Endothelial cell of umbilical vein (primary cell): ENCODE results near the gene ANGEL2. TPM values are rescaled to one million over a fixed set of nuclear protein-coding genes. Genes with fewer than 3 reads are reported as not detected.

Experiments
- BruUV-seq: library from RNA; stranded (reverse); fragments of 400-500 nt; replicated peaks from 2 replicates; lab custom pipeline; 2021; lab: Mats Ljungman, UMichigan
- CTCF ChIA-PET: fragments of 300-600, 350-600 bp; sonication (Branson Sonifier 250); formaldehyde crosslinking; loops from one replicate; lab custom pipeline; 2021; ENCODE audit warnings: antibody characterized with exemption, inconsistent platforms; lab: Charles Lee
- POLR2A ChIA-PET: fragments of 300-600, 350-600 bp; sonication (Branson Sonifier 250); formaldehyde crosslinking; loops from one replicate; lab custom pipeline; 2021; ENCODE audit warnings: antibody characterized with exemption, inconsistent platforms; lab: Charles Lee
- DNase-seq: peaks from one replicate; pipeline ENCODE4 v3.0.0-alpha.2; 2011; ENCODE audit warnings: low read depth, low spot score
- FAIRE-seq: peaks from 2 replicates; lab custom pipeline; 2011; peaks lifted over from hg19 to GRCh38; lab: Jason Lieb, UNC
- H2AFZ ChIP-seq: 2 replicates; pipeline ENCODE4 v1.6.0; 2012; ENCODE audit warnings: low read depth, low read length, control low read depth, inconsistent platforms
- H3K27ac ChIP-seq: 2 replicates; pipeline ENCODE4 v1.5.1; 2011; ENCODE audit warnings: low read depth, mild to moderate bottlenecking, control low read depth, low read length, moderate library complexity; ENCODE audit not compliant: insufficient read depth
- H3K27me3 ChIP-seq, 2 experiments: 2 replicates each; pipeline versions ENCODE4 v1.6.0 to v1.6.1; 2011; ENCODE audit warnings: low read length in 2 of 2, mixed read lengths in 1 of 2; ENCODE audit not compliant: control insufficient read depth in 2 of 2, insufficient read depth in 2 of 2
- H3K36me3 ChIP-seq, 2 experiments: 2 replicates in 1 of 2; 3 replicates in 1 of 2; pipeline ENCODE4 v1.5.1; 2011; ENCODE audit warnings: low read length in 2 of 2, mild to moderate bottlenecking in 1 of 2, moderate library complexity in 1 of 2; ENCODE audit not compliant: control insufficient read depth in 2 of 2, insufficient read depth in 2 of 2; ENCODE audit errors: extremely low read depth in 1 of 2
- H3K4me1 ChIP-seq: 3 replicates; pipeline ENCODE4 v1.5.1; 2011; ENCODE audit warnings: mild to moderate bottlenecking, low read length; ENCODE audit not compliant: control insufficient read depth, insufficient read depth; ENCODE audit errors: extremely low read depth
- H3K4me2 ChIP-seq: 2 replicates; pipeline ENCODE4 v1.6.1; 2011; ENCODE audit warnings: low read length, control low read depth, mixed read lengths; ENCODE audit not compliant: insufficient read depth
- H3K4me3 ChIP-seq, 3 experiments: fragments of 200-600 bp in 1 of 3; sonication (generic), shearing (Covaris generic) in 1 of 3; replicated peaks in 1 of 3; 2 replicates each; pipeline ENCODE4 v1.5.1; 2011 to 2016; ENCODE audit warnings: control low read depth in 3 of 3, low read length in 3 of 3, mild to moderate bottlenecking in 2 of 3, inconsistent platforms in 1 of 3, low read depth in 1 of 3, moderate library complexity in 1 of 3; ENCODE audit not compliant: insufficient read depth in 1 of 3
- H3K79me2 ChIP-seq: 2 replicates; pipeline ENCODE4 v1.6.0; 2012; ENCODE audit warnings: low read length, inconsistent platforms; ENCODE audit not compliant: control insufficient read depth, insufficient read depth
- H3K9ac ChIP-seq: replicated peaks from 2 replicates; pipeline ENCODE3; 2011; ENCODE audit warnings: low read length, control low read depth; ENCODE audit not compliant: insufficient read depth; ENCODE audit errors: extremely low read depth
- H3K9me1 ChIP-seq: replicated peaks from 3 replicates; pipeline ENCODE4 v1.6.0; 2011; ENCODE audit warnings: mild to moderate bottlenecking, low read length; ENCODE audit not compliant: control insufficient read depth, insufficient read depth; ENCODE audit errors: extremely low read depth
- H3K9me3 ChIP-seq: replicated peaks from 2 replicates; pipeline ENCODE4 v1.5.1; 2012; ENCODE audit warnings: low read length, inconsistent platforms; ENCODE audit not compliant: control insufficient read depth, insufficient read depth
- H4K20me1 ChIP-seq: replicated peaks from 2 replicates; pipeline ENCODE3; 2011; ENCODE audit warnings: mild to moderate bottlenecking, low read length; ENCODE audit not compliant: control insufficient read depth, insufficient read depth; ENCODE audit errors: extremely low read depth
- CTCF ChIP-seq, 2 donors: IDR thresholded peaks; 1 replicate in 1 of 2; 2 replicates in 1 of 2; pipeline ENCODE4 v1.5.1; 2011; ENCODE audit warnings: low read length in 2 of 2, mild to moderate bottlenecking in 2 of 2, moderate library complexity in 2 of 2, control low read depth in 1 of 2, inconsistent platforms in 1 of 2, low read depth in 1 of 2; ENCODE audit not compliant: insufficient read depth in 1 of 2; ENCODE audit errors: extremely low read depth in 1 of 2
- EZH2 ChIP-seq: IDR thresholded peaks from 2 replicates; pipeline ENCODE4 v1.6.1; 2012; ENCODE audit warnings: borderline replicate concordance, low read depth, mild to moderate bottlenecking, moderate library complexity, low read length, inconsistent platforms; ENCODE audit not compliant: severe bottlenecking
- FOS ChIP-seq: IDR thresholded peaks from 2 replicates; pipeline ENCODE4 v1.6.1; 2011; ENCODE audit warnings: mild to moderate bottlenecking, low read length, moderate library complexity, borderline replicate concordance; ENCODE audit not compliant: insufficient read depth
- GATA2 ChIP-seq: IDR thresholded peaks from 2 replicates; pipeline ENCODE4 v1.7.0; 2011; ENCODE audit warnings: low read depth, mild to moderate bottlenecking, moderate library complexity, mixed read lengths, low read length; ENCODE audit not compliant: insufficient read length, insufficient read depth
- JUN ChIP-seq: IDR thresholded peaks from 2 replicates; pipeline ENCODE4 v1.6.1; 2011; ENCODE audit warnings: borderline replicate concordance, low read depth; ENCODE audit not compliant: insufficient read length, insufficient read depth
- MAX ChIP-seq: IDR thresholded peaks from 2 replicates; pipeline ENCODE4 v1.6.1; 2011; ENCODE audit not compliant: insufficient read depth, insufficient read length
- MYC ChIP-seq: IDR thresholded peaks from one replicate; pipeline ENCODE4 v1.6.1; 2011; ENCODE audit warnings: mild to moderate bottlenecking, low read depth, low read length
- POLR2A ChIP-seq: IDR thresholded peaks from 2 replicates; pipeline ENCODE4 v1.6.1; 2012; ENCODE audit warnings: low read depth, mild to moderate bottlenecking, control low read depth, low read length
- POLR2AphosphoS5 ChIP-seq: IDR thresholded peaks from 2 replicates; pipeline ENCODE4 v1.6.1; 2012; ENCODE audit warnings: low read depth, mild to moderate bottlenecking, control low read depth, low read length, moderate library complexity; ENCODE audit not compliant: insufficient read depth
- dilution Hi-C: fragments of 300-500 bp; cut with MboI; formaldehyde crosslinking; loops from one replicate; pipeline ENCODE4 v1.15.0; 2019; ENCODE audit warnings: low sequenced_read_pairs; ENCODE audit not compliant: extremely low pct_ligation_motif_present
- intact Hi-C: fragments of 100-400 bp; cut with micrococcal nuclease; formaldehyde crosslinking; loops from one replicate; pipeline ENCODE4 v1.10.0; 2022
- polyA plus RNA-seq, 4 experiments: library from polyadenylated mRNA; depleted of rRNA in 3 of 4; stranded (reverse) in 3 of 4; unstranded in 1 of 4; fragments of >200 nt; gene quantifications; 2 replicates each; pipeline versions ENCODE4 v1.2.1 to v1.2.3, GENCODE V29; 2011 to 2012; ENCODE audit warnings: missing spikeins in 1 of 4
- total RNA-seq: library from RNA; stranded (reverse); gene quantifications from 2 replicates; pipeline ENCODE4 v1.2.3, GENCODE V29; 2021

The ANGEL2 gene
- total and polyA plus RNA-seq, 2 donors (not counting 3 experiments of a cell fraction or from before 2014, with no cell fraction given) = 11.9 to 39.1 TPM

- H3K27me3 ChIP-seq = peaks cover 5 to 7% of the 10 kb centered on the region in 2 experiments
- dilution Hi-C loops (no loop called here), intact Hi-C loops (no loop called here)
- no TSS peak for BruUV-seq
- no peaks in the 10 kb centered on the region for H3K9me3 ChIP-seq
- no peak overlapping the region for H3K4me3 ChIP-seq
- no peak for TF ChIP-seq FOS
- no peak for TF ChIP-seq MYC
- TF ChIP-seq MAX = no peak
- TF ChIP-seq GATA2 = no peak
- TF ChIP-seq CTCF (IDR thresholded peaks at IDR 0.05; ENCODE audit: extremely low read depth in 1 of 2, insufficient read depth in 1 of 2, low read depth in 1 of 2, low read length in 2 of 2) = no peak
- no peak for TF ChIP-seq POLR2AphosphoS5
- no peak for TF ChIP-seq POLR2A
- no peak for TF ChIP-seq EZH2
- no peak for TF ChIP-seq JUN
- no peak overlapping the region for H3K4me2 ChIP-seq
- H3K36me3 ChIP-seq = peaks cover 0 to 2% of the 10 kb centered on the region in 2 experiments
- no peak for FAIRE-seq
- H3K79me2 ChIP-seq = peaks cover 17% of the 10 kb centered on the region
- CTCF ChIA-PET = no interaction called here
- H3K4me1 ChIP-seq = peaks cover 6% of the 10 kb centered on the region
- DNase-seq = no peak
- H3K9ac ChIP-seq = no peak overlapping the region
- H4K20me1 ChIP-seq = no peaks in the 10 kb centered on the region
- no peak overlapping the region for H3K27ac ChIP-seq
- no peaks in the 10 kb centered on the region for H3K9me1 ChIP-seq
- H2AFZ ChIP-seq = no peak overlapping the region
- POLR2A ChIA-PET = interaction anchor here (0.7 kb wide), 1 partner anchor 1966 kb away, joined by 5 read pairs; no protein-coding TSS in a partner anchor
These were observed 2.0 kb upstream of the ANGEL2 start for GRCh38 chr1:213017447-213018273.
